GM12892 (cell line): ENCODE measurements around the gene DAW1.

Source experiments
- POLR2A ChIP-seq: IDR thresholded peaks from 2 replicates; pipeline ENCODE4 v1.6.1; 2011; ENCODE audit warnings: low read depth, low read length, control low read depth
- POLR2AphosphoS5 ChIP-seq: IDR thresholded peaks from 2 replicates; pipeline ENCODE4 v1.6.1; 2011; ENCODE audit warnings: low read depth, low read length, control low read depth
- TAF1 ChIP-seq: IDR thresholded peaks from 2 replicates; pipeline ENCODE4 v1.6.1; 2011; ENCODE audit warnings: low read depth, mild to moderate bottlenecking, control low read depth, low read length, borderline replicate concordance

GRCh38 chr2:227942021-227942420 is 70.6 kb downstream of the DAW1 start:
- TF ChIP-seq POLR2A (no peak), POLR2AphosphoS5 (no peak), TAF1 (no peak)
